Renal cortex interstitium (tissue), 11 donors: Measurements from ENCODE around the gene NFIL3. TPM values are rescaled to one million over a fixed set of nuclear protein-coding genes. Genes with fewer than 3 reads are reported as not detected.

Experiments used
- DNase-seq, 11 donors: peaks; one replicate each; pipeline ENCODE4 v3.0.0-alpha.2; 2013; ENCODE audit warnings: low read depth in 9 of 11, low spot score in 4 of 11; ENCODE audit errors: extremely low read depth in 1 of 11
- polyA plus RNA-seq, 3 donors: library from polyadenylated mRNA; unstranded; fragments of 120-200 nt; gene quantifications; one replicate each; pipeline ENCODE4 v1.2.1, GENCODE V29; 2013; ENCODE audit not compliant: insufficient read length in 3 of 3

Gene NFIL3
- polyA plus RNA-seq, 3 donors, result 32.4 to 43.1 (median 32.8) TPM

DNA sequence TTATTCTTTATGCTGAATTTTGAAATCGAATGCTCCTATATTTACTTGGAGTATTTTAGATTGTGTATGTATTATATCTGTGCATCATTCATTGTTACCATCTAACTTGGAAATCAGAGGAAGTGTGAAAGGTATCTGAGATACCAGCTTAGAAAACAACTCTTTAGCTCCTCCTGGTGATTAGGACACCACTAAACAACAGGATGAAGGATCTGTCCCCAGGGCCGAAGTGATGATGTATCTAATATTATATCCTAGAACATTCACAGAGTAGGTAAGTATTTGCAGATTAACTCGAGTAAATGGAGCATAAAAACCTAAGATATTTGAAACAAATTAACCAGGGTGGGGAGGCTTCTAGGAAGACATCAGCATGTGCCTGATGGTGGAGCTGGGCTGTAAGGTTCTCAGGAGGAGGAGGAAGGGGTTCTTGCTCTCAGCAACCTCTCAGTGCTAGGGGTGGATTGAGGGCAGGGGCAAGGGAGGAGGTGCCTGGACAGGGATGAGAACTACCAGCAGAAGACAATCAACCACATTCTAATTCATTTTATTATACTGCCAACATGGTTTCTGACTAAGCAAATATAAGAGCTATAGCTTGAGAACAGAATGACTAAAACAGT lies 2.6 kb upstream of the NFIL3 start:
- DNase-seq, result peak in 7 of 11 donors; percentile 16 to 54 (median 31)

DNA sequence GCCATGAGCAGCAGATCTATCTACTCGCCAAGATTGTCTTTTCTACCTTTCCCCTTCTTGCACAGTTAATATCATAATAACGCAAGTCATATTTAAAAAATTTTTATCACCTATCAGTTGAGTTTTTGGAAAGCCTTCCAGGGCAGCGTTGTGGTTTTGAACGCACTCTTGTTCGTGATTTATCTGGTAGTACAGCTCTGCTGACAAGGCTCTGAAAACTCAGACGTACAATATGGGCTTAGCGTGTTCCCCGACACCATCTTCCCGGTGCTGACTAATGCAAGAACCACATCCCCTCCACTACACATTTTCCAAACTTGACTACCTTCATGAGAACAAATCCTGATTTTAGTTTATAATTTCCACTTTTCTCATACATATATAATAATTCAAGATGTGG lies 1.6 kb upstream of the NFIL3 start:
- DNase-seq, result no peak

DNA sequence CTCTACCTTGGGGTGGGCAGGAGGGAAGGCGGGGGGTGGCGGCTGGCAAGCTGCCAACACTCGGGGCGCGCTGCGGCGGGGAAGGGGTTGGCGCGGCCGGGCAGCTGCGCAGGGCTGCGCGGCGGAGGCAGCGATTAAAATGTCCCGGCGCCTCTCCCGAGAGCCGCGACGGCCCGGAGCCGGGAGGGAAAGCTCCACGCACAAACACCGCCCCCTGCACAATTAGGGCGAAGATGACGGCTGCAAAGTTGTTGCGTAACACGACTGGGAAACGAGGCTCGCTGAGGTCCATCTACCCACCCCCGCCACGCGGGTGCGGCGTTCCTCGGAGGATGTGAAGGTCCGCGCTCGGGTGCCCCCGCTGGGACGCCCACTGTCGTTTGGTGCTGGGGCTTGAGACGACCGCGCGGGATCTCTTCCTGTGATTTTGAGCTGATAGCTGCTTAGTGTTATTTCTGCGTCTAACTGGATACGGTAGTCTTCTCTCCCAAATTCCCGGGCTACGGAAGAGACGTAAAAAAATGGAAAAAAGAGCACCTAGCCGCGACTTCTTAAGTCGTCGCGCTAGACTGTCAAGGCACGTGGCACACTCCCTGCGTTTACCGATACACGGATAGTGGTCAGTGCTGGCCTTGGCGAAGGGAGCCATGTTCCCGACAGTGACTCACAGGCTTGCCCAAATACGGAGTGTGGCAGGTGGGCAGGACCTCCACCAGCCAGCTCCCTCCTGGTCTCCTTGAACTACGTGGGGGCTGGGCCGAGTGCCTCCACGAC lies 958 bp upstream of the NFIL3 start:
- DNase-seq, result peak in 8 of 11 donors; percentile 41 to 66 (median 60)

DNA sequence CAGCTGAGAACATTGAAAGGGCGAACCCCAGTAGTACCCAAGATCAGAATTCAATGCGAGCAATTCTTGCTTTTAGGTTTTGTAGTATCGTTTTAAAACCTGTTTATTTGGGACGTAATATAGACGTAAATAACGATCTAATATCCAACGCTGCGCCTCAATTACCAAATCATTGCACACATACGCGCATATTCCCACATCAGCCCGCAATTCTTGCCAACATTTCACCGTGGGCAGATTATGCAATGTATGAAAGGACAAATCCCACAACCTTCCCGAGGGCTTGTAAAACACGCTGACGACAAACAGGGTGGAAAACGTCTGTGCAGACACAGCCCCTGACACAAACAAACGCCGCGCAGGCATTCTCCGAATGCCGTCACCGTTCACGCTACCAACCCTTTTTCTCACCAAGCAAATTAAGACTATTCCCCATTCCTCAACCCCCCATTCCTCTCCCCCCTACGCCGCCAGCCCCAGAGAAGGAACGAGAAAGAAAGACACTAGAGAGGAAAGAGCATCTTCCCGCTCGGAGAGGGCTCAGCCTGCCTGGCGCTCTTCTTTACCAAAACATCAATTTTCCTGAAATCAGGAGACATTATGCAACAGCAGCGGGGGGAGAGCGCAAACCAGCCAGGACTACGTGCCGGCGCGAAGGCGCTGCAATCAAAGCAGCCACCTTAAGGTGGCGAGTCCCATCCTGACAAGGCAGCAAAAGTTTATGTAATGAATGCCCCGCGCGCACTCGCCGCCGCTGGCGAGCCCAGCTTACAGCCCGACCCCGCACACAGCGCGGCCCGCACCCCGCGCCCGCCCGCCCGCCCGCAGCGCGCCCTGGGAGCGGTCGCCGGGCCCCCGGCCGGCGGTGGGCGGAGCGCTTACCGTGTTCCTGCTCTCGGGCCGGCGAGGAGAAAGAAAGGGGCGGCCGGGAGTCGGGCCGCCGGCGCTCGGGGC lies 597 bp downstream of the NFIL3 start:
- peak in 8 of 11 donors; percentile 41 to 60 (median 46) for DNase-seq

DNA sequence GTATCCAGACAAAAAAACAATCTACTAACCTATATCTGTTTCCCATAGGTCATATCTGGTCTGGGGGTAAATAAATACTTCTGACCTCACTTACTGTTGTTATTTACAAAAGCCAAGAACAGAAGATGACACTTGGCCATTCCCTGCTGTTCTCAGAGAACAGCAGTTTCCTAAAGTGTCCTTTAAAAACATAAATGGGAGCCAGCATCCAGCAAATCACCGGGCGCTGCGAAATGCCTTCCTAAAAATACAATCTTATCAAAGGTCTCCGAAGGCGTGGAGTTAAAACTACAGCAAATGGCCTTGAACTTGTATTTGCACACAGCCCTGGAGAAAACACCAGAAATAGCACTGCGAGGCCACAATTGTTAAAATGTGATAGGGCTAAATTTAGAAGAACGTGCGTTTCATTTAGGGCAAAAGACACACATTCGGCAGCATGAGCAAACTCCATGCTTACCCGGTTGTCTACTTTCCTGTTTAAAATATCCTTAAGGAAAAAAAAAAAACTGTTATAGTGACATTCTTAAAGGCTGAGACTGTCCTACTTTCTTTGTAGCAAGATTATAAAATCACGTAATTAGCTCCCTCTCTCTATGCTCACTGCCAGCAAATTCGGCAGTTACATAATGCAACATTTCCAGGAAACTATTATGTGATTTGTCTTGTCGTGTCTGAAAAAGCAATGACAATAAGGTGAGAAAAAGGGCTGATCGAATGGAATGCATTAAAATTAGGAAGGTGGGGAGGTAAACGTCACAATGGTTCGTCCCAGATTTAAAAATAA lies 1.5 kb downstream of the NFIL3 start:
- peak in 7 of 11 donors; percentile 22 to 44 (median 31) for DNase-seq

DNA sequence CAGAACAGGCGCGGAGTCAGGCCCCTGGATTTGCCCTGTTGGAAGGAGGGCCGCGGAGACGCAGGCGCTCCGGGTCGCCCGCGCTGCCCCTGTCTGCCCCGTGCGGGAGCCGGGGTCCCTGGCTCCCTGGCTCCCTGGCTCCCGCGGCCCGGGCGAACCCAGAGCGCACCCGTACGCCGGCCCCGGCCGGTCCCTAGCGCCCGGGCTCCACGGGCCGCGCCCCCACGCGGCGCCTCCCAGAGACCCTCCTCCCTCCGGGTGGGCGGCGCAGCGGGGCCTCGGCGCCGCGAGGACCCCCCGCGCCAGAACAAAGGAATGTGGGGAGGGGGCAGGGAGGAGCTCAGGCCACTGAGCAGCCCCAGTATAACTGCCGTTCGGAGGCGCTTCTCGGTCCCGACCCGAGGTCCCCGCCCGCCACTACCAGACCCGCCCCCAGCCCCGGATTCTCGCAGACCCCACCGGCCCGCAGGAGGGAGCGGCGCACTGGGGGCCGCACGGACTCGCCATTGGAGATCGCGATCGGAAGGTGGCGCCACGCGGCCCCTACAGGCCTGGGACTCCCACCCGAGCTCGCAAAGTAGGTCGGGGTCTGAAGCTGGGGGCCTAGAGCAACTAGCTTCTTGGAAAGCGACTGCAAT lies 2.4 kb downstream of the NFIL3 start:
- DNase-seq, result peak in 7 of 11 donors; percentile 46 to 69 (median 63)

DNA sequence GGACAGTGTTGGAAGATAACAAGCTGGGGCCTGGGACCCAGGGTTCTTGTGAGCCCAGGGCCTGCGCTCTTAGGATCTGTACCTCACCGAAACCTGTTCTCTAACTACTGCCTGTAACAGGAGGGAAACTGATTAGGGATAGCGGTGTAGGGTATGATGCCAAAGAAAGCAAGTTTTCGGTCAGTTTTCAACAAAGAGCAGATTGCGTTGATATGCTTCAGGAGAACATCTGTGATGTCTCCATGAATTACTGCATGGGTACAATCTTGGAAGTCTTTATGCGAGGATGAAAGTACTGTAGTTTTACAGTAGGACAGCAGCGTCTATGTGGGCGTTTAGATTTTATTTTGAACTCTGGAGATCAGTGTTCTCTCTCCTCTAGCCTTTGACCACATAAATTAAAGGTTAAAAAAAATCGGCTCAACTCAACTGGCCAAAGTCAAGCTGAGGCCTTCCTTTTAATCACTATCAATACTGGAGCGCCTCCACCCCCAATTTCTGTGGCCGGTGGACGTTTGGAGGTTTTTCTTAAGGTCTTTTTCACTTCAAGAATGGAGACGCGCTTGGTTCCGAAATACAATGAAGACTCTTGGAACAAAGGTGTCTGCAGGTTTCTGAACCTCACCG lies 3.0 kb downstream of the NFIL3 start:
- peak in 3 of 11 donors; percentile 8 to 27 (median 24) for DNase-seq

DNA sequence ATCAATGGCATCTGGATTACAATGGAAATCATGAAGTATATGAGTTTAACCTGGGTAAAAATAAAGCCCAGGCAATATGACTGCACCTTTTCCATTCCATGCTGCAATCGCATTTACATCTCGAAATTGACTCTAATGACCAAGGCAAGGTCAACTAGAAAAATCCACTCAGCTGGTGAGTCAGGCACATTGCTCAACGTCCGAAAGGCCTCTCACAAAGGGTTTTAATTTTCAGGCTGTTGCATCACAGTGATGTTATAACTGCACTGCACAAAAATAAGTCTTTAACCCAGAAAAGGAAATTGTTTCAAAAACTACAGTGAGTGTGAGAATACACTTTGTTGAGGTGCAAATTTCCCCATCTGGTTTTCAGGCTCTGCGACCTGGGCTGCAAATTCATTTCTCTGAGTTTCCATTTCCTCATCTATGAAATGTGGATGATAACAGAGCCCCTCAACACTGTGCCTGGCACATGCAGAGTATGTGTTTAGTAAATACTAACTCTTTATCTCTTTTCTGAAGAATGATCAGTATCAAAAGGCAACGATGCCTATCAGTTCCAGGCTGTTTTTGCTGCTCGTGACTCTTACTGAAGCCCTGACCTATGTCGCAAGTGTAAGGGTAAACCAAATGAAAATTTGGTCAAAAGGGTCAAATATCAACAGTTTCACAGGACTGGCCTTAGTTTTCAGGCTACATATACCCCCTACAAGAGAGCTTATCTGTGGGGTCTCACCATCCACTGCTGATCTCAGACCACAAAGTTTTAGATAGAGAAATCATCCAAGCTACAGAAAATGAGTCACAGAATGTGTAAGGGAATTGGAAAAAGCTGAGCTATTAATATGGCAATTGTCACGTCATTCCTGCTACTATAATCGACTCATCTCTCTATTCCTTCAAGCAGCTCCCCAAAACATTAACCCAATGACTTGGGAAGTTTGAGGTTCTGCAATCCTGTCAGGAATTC lies 4.1 kb downstream of the NFIL3 start:
- no peak for DNase-seq

DNA sequence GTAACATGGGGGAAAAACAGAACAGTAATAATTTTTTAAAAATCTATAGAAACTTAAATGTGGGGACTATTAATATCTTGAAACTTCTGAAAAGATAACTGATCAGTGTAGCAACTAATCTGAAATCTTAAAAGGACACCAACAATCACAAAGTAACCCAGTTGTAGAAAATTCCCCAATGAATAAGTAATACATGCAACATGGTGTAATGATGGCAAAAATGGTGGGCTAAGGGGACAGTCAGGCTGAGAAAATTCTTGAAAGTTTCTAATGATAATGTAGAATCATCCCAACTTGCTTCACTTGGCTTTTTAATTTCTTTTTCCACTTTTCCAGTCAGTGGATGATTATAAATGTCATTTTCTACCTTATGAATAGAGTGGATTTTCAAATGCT lies 5.4 kb downstream of the NFIL3 start:
- no peak for DNase-seq

DNA sequence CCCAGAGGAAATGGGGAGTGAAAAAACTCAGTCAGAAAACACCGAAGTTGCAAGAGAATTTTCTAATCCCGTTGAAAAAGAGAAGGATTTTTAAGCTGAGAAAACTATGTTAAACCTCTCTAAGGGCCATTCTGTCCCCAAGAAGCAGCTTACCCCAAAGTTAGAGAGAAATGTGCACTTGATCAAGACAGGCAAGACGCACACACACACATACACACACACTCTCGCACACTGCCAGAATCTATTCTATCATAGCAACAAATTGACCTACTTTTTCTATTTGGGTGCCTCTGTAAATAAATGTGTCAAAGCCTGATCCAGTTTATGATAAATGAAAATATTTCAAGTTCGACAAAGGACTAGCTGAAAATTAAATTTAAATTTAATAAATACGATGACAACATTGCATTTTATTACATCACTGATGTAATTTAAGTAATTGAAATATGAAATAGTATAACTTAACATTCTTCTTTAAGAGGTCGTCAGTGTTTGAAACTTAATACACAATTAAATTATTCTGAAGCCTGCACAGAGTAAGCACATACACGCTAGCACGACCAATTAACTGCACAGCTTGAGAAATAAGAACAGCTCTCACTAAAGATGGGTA lies 5.9 kb downstream of the NFIL3 start:
- DNase-seq, result no peak

DNA sequence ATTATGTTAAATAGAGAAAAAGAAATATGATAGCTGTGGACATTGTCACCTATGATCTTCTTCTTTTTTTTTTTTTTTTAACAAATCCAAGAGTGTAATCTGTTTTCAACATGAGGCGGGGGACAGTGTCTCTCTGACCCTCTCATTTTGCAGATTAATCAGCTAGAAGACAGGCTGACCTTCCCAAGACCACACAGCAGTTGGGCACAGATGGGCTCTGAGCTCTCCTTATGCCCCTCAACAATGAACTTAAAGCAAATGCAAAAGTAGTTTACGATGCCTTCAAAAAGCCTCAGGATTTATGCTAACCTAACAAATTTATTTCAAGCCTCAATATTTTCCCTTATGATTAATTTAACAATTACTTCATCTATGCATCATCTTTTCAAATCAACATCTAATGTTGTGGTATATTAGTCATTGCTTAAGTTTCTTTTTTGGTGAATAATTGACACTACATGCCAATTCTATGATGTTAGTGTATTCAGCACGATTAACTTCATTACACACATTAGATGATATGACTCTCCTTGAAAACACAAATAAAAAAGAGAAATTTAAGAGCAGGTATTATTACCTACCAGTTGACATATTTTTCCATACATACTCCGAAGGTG lies 7.4 kb downstream of the NFIL3 start:
- DNase-seq, result no peak

DNA sequence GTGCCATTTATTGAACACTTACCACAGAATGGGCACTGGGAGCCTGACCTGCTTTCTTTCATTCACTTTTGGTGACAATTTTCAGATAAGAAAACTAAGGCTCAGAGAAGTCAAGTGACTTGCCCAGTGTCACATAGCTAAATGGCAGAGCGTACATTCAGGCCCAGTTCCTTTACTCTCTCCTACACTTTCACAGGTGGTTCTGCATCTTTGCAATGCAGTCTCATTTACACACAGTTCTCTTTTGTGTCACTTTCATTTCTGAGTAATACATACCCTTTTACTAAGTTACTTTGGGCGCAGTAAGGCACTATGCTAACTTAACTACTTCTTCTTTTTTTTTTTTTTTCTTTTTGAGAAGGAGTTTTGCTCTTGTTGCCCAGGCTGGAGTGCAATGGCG lies 8.3 kb downstream of the NFIL3 start:
- DNase-seq, result no peak

DNA sequence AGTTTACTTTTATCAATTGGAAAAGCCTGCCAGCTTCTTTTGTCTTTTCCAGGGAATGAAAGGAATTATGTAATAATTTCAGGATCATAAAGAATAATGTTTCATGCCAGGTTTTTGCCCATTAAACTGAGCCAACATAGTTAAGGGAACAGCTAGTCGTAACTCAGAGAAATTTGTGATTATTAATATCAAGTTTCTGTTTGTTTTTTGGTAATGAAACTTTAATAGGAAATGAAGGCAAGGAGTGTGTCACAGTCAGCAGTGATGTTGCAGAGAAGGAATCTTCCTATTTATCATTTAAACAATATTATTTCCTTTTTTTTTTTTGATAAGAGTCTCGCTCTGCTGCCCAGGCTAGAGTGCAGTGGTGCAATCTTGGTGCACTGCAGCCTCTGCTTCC lies 10.7 kb downstream of the NFIL3 start:
- no peak for DNase-seq

DNA sequence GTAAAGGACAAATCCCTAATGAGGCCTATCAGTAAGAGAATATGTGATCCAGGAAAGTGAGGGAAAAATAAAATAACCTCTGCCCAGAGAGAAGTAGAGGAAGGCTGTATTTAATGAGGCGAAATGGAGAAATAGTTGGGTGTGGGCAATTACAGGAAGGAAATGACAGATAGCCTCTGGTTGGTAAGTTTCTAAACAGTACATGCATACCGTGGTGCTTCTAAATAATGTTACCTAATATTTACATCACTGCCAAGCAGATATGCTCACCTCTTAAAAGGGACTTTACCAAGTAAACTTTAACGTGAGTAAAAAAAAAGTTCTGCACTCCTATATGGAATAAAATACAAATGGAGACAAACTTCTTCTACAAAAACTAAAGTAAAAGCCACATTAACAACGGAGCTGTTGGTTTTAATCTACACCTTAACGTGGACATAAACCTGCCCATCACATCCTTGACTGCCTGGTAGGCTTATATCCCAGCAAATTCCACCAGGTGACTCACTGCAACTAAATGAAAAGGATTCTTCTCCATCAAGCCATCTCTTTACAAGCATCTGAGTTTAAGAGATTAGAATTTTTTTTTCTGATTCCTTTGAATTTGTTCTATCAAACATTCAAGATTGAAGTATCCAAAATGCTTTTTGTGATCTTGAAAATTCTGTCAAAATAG lies 12.4 kb downstream of the NFIL3 start:
- DNase-seq, result no peak

DNA sequence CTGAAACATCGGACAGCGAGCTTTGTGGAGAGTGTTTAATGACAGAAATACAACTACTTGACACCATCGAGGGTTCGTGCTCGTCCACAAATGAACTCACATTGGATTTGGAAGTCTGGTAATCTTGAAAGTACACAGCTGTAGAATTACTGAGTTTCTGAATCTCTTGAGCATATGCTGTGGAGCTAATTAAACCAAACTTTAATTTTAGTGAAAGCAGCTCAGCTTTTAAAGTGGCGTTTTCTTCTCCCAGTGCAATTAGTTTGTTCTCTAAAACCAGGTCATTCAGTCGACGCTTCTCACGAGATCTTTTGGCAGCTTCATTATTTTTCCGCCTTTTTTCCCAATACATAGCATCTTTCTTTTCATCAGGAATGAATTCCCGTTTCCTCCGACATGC lies 13.5 kb downstream of the NFIL3 start:
- DNase-seq, result no peak

DNA sequence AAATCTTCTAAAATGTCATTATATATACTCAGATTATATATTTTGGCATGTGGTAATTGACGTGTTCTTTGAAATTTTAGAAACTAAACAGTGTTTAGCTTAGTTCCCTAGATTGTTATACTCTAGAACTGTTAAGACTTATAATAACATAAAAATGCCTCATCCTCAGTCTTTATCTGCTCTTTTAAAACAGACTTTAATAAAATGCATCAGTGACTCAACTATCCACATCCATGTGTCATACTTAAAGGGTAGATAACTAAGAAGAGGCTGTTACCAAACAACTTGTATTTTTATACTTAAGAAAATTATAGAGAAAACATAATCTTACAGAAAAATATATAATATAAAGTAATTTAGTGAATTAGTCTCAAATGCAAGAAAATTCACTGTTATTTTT lies 15.2 kb downstream of the NFIL3 start:
- no peak for DNase-seq
